GM21825 (cell line): ENCODE measurements around the gene RIMS4.

ENCODE experiments used
- ATAC-seq: cut with Tn5 transposase; IDR thresholded peaks from one replicate; pipeline ENCODE4 v1.9.1; 2021; ENCODE audit warnings: mild to moderate bottlenecking, moderate library complexity; ENCODE audit not compliant: unreplicated experiment

The RIMS4 gene

DNA sequence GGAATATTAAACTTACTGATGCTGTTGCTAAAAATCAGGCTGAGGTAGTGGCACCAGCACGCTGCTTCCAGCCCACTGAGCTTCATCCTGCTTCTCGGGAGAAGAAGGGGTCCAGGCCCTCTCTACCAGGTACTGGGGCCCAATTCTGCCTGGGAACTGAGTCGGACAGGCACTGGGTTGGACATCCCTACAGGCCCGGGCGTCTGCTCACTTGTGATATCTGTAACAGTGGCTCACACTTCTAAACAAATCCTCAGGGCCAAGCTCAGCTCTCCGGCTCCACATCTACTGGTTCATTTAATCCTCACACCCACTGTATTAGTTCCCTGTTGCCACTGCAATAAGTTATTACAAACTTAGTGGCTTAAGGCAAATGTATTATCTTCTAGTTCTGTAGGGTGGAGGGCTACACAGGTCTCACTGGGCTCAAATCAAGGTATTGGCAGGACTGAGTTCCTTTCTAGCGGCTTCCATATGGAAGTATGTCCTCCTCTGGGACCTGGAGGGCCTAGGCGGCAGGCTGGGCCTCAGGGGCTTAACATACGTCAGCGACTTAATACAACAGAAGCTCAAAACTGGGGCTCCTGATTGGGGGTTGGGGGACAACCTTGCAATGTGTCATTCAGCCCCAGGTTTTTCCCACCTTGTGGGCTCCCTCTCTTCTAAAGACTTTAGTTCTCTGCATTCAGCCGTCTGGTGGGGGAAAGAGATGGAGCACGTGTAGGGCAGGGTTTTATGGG is 66.3 kb downstream of the RIMS4 start:
- ATAC-seq, result no peak

DNA sequence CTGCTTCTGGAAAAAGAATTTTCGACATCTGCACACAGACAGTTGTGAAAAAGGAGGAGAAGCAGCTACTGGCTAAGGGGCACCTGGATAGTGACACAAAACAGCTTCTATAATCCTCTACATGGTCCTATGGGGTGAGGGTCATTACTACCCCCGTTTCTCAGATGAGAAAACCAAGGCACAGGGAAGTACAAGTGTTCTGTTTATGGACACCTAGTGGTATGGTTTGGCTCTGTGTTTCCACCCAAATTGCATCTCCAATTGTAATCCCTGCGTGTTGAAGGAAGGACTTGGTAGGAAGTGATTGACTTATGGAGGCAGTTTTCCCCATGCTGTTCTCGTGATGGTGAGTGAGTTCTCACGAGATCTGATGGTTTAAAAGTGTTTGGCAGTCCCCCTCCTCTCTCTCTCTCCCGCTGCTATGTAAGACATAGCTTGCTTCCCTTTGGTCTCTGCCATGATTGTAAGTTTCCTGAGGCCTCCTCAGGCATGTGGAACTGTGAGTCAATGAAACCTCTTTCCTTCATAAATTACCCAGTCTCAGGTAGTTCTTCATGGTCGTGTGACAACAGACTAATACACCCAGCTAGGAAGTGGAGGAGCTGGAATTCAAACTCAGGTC is 67.2 kb downstream of the RIMS4 start:
- no peak for ATAC-seq

DNA sequence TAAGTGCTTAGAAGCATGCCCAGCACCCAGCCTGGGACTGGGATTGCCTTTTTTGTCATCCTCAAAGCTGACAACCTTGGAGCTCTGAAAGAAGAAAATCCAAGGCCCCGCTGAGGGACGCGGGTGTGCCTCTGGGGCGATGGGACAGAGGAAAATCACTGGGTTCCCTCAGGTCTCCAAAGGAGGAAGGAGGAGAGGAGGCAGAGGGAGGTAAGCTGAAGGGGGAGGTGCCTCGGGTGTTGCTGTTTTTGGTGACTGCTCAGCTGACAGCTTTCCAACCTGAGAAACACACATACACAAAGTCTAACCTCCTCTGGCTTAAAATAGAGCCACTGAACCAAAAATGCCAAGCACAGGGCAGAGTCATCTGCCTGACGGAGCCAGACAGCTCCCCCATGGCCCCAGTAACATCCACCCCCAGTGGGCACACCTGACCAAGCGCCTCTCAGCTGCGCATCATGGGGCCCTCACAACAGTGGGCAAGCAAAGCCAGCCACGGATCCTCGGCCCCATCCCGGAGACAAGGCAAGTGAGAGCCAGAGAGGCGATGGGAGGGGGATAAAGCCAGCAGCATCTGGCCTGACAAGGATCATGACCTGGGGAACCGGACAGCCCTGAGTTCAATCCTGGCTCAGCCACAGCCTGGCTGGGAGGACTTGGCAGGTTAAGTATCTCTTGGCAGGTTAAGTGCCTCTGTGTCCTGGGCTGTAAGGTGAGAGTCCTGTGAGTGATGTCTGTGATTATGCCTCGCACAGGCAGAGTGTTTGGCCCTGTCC is 67.9 kb downstream of the RIMS4 start:
- no peak for ATAC-seq

DNA sequence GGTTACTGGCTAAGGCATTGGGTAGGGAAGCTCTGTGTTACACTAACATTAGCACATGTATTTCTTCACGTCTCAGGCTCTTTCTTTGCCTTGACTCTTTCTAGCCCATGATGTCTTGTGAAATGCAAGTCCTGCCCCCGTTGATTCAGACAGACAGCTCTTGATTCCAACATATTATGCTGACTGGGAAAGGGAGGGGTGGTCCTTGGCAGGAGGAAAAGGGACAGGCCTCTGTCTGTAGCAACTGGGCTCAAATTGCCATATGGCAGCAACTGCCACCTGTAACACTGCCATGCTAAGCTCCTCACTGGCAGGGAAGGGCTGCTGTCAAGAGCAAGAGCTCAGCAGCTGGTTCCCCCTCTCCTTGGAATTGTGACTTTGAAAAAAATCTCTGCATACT is 70.4 kb downstream of the RIMS4 start:
- no peak for ATAC-seq

DNA sequence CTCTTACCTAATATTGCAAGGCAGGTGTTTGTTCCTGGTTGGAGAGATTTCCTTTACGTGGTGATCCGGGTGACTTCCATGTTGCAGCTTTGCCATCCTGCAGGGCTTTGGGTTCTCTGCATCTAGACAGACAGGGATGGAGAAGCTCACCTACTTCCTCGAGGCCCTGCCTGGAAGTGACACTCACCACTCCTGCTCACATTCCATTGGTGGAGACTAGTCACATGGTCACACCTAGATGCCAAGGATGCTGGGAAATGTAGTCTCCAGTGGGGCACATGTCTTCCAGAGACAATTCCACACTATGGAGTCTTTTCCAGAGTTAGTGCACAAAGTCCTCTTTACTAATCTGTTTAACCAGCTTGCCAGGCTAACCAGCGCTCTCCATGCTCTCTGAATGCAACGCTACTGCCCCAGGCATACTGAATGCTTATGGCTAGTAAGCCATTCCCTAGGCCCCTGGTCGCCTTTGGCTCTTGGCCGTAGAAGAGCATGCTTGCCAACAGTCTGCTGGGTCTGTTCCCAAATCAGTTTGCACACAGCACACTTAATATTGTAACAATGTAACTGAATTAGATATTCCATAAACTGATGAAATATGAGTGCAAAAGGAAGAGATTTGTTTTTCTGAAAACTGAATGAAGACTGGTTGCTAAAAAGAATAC is 71.4 kb downstream of the RIMS4 start:
- no peak for ATAC-seq

DNA sequence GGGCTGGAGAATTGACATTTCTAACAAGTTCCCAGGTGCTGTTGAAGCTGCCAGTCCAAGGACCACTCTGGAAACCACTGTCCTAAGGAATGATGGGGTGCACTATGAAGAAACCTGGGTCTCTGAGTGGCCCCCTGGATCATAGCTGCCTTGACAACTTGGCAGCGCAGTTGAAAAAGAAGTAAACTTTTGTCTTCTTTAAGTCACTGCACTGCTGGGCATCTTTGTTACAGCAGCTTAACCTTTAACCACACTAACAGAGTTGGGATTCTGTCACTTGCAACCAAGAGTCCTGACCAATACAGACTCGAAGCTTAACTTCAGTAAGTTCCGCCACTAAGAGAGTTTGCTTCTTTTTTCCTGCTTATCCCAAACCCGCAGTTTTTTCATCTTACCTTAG is 73.2 kb downstream of the RIMS4 start:
- no peak for ATAC-seq

DNA sequence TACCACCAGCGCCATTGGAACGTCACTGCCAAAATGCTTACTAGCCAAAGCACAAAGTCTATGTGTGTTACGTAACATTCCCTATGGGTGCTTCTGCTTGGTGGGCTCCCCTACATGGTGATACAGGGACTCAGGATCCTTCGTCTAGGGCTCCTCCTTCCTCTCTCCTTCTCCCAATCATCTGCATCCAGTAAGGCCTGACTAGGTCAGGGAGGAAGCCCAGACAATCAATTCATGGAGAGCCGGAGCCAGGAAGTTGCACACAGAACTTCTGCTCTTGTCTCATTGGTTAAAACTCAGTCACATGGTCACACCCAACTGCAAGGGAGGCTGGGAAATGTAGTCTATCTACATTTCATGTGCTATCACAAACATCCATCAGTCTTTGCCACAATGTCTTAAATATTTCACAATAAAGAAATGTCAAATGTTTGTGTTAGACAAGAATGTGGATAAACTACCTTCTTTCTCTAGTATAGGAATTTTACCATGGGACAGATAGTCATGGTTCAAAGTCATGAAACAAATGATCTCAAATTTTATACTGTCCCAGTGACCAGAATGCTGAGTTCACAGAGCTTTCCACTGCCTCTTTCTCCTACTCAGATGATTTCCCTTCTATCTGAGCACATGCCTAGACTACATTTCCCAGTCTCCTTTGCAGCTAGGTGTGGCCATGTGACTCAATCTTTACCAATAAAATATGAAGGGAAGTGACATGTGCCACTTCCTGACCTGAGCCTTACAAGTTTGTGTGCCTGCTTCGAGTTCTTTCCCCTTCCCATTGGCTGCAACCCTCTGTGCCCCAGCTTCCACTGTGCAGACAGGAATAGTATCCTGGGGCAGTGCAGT is 74.0 kb downstream of the RIMS4 start:
- no peak for ATAC-seq

DNA sequence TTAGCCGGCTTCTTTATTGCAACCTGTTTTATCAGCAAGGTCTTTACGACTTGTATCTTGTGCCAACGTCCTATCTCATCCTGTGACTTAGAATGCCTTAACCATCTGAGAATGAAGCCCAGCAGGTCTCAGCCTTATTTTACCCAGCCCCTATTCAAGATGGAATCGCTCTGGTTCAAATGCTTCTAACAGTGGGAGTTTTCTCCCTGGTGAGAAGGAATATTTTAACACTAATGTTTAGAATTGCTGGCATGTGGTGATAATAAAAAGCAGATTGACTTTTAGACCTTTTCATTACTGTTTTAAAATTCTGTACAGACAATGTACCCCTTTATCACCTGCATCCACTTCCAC is 74.6 kb downstream of the RIMS4 start:
- no peak for ATAC-seq

DNA sequence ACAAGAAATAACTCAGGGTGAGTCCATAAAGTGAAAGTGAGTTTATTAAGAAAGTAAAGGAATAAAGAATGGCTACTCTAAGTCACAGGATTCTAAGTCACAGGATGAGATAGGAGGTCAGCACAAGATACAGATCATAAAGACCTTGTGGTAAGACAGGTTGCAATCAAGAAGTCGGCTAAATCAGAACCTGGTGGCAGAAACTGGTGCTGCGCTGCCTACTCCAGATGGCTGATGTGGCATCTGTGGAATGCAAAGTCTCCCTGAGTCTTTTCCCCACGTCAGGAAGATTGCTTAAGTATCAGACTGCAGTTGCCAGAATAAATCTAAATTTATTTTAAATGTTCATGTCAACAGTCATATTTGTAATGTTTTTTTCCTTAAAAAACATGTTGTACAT is 75.4 kb downstream of the RIMS4 start:
- ATAC-seq, result no peak

DNA sequence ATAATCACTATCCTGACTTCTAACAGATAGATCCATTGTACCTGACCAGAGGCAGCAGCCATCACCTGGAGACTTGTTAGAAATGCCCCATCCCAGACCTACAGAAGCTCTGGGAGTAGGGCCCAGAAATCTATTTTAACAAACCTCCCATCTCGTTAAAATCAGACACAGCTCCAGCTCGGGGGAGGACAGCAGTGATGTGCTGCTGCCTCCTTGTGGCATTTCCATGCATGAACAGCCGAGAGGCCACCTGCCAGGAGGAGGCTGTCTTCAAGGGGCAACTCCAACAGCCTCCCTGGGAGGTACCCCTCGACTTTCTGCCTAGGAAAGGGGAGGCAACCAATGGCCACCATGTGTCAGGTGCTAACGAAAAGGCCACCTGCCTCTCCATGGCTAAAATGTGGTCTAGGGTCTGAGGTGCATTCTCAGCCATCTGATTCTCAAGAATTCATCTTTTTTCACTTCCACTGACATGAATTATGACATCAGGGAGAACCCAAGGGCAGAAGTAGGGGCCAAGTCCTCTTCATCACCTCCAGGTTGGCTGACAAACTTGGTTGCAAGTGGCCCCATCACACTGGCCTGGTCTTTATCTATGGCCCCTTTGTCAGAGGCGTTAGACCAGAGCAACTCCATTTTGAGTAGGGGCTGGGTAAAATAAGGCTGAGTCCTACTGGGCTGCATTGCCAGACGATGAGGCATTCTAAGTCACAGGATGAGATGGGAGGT is 76.8 kb downstream of the RIMS4 start:
- no peak for ATAC-seq

DNA sequence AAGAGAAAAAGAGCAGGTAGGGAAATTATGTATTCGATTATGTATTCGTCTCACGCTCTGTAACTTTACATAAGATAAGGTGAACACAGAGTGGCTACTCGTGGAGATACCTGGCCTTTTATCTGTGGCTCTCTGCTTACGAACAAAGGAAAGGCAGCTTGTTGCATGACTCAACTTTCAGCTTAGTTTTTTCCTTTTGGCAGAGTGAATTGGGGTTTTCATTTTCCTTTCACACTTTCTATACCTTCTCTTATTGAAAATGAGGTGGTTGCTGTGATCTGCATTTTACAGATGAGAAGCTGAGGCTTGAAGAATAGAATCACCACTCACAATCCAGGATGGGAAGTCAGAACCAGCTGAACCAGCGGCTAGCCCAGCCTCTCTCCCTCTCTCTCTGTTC is 78.0 kb downstream of the RIMS4 start:
- no peak for ATAC-seq

DNA sequence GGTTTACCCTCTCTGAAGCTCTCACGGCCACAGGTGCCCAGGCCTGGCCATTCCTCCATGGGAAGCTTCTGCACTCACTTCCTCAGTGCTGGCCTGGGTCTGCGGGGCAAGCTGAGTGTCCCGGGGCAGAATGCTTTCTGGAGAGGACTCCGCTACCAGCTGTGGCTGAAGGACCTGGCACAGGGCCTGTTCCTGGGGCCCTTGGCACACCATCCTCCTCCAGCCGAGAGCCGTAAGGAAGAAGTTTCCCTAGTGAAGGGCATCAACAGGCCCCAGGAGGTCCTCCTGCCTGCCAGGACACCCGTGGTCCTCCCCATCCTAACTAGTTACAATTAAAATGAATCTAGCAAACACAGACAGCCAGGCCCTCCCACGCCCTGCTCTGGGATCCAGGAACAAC is 78.7 kb downstream of the RIMS4 start:
- ATAC-seq, result no peak

DNA sequence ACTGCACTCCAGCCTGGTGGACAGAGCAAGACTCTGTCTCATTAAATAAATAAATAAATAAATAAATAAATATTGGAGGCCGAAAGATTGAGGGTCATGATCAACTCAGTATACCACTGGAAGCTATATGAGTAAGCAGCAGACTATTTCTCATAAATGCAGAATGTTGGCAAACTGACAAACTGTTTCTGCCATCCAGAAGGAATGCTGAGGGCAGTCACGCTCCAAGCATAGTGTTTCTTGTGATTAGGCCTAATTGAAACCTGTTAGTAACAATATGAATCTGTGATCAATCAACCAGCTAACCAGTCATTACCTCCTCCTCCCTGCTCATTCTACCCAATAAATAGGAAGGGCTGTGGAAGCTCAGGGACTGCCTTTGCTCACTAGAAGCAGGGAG is 79.9 kb downstream of the RIMS4 start:
- no peak for ATAC-seq

DNA sequence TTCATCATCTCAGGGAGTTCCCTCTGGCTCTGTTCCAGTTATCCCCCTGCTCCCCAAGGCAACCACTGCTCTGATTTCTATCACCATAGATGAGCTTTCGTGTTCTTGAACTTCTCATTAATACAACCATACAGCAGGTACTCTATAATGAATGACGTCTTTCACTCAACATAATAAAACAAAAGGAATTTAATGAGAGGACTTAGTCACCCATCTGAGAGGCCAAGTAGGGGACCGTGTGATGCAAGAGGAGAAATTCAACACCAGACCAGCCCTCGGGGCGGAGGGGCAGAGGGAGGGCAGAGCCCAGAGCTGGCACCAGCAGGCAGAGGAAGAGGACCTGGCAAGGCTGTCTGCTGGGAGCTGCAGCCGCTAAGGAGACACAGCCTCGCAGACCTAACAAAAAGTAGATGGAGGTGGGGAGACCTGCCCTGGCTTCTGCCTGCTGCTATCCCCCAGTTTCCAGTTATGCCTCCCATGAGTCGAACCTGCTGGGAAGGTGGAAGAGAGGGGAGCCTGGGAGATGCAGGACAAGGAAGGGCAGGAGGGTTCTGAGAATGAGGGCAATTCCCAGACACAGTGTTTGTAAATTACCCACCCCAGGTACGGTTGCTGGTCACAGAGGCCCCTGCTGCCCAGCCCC is 81.4 kb downstream of the RIMS4 start:
- ATAC-seq, result no peak

DNA sequence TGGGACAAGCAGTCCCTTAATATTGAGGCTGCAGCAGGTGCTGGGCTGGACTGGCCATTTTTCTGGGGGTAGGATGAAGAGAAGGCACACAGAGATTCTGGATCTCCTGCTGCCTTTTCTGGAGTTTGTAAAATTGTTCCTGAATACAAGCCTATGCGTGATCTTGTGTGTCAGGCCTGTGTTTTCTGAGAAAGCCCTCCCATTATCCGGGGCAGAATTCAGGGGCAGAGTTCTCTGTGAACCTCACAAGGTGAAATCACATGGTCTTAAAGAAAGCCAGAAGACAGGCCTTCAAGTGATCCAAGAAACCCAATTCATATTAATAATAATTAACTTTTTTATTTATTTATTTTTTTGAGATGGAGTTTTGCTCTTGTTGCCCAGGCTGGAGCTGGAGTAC is 82.7 kb downstream of the RIMS4 start:
- ATAC-seq, result no peak

DNA sequence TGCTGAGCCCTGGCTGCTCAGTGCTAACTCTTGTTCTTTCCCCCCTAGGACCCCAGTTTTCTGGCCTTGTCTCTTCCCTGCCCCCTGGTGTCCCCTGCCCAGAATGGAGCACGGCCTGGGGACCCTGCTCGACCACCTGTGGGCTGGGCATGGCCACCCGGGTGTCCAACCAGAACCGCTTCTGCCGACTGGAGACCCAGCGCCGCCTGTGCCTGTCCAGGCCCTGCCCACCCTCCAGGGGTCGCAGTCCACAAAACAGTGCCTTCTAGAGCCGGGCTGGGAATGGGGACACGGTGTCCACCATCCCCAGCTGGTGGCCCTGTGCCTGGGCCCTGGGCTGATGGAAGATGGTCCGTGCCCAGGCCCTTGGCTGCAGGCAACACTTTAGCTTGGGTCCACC is 83.3 kb downstream of the RIMS4 start:
- ATAC-seq, result no peak

DNA sequence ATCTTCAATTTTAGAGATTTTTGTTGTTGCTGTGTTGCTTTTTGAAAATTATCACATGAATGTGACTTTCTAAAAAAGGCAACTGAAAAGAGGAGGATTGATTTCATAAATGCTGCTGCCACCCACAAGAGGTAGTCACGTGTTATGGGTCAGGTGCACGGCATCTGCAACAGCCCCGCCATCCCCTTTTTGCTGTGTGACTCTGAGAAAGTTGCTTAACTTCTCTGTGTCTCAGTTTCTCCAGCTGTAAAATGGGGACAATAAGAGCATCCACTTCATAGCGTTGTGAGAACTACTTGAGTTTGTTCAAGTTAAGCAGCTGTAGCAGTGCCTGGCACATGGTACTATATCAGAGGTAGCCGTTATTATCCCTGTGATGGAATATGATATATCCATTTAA is 84.5 kb downstream of the RIMS4 start:
- no peak for ATAC-seq

DNA sequence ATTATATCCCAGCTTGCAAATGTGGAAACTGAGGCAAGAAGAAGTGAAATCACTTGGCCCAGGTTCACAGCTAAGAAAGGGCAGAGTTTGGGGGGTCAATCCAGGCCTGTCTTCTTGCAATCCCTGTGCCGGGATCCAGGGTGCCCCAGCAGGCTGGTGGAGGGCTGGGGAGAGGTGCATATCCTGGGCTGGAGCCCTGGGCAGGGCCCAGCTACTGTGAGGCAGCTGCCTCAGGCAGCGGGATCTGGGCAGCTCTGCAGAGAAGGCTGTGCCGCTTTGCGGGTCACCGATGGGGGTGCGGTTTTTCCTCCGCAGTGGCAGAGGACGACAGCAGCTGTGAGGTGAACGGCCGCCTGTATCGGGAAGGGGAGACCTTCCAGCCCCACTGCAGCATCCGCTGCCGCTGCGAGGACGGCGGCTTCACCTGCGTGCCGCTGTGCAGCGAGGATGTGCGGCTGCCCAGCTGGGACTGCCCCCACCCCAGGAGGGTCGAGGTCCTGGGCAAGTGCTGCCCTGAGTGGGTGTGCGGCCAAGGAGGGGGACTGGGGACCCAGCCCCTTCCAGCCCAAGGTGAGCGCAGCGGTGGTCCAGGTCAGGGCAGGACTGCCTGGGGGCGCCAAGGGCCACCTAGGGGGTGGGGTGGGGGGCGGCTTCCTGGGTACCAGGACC is 85.8 kb downstream of the RIMS4 start:
- ATAC-seq, result no peak

DNA sequence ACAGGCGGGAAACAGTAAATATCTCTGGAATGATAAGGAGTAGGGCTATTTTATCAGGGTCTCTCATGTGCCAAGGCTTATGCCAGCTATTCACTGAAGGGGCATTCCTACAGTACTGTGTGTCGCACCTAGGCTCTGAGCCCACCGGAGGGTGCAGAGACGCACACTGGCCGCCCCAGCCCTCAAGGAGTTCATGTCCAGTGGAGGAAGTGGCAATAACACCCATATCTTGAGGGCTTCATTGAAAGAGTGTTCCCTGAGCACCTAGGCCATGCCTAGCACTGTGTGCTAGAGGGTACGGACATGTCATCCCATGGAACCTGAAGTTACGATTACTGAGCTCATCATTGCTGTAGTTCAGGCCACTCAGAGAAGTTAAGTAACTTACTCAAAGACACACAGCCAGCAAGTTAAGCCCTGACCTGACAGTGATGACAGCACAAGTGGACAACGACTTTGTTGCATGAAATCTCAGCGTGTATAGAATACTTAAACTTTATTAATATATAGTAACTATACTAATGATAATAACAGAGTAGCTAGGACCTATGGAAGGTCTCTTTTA is 86.5 kb downstream of the RIMS4 start:
- ATAC-seq, result no peak
